H9 (cell line): ENCODE measurements around the gene TMEM119. TPM values are rescaled to one million over a fixed set of nuclear protein-coding genes. Genes with fewer than 3 reads are reported as not detected.
"Not testable (repeated sequence)": the region's sequence is repeated elsewhere in the genome, so short reads cannot be mapped to it uniquely, and the experiment has no call there.

Experiments used
- DNase-seq: peaks from one replicate; pipeline ENCODE4 v3.0.0-alpha.2; 2017
- H2AFZ ChIP-seq: one replicate; pipeline ENCODE4 v1.6.1; 2013; ENCODE audit warnings: mild to moderate bottlenecking, low read length, control low read depth, moderate library complexity
- H2AK5ac ChIP-seq: 2 replicates; pipeline ENCODE4 v1.6.1; 2013; ENCODE audit warnings: low read length, control low read depth, mixed read lengths; ENCODE audit not compliant: insufficient read length
- H2BK120ac ChIP-seq: one replicate; pipeline ENCODE4 v1.6.1; 2013; ENCODE audit warnings: low read depth, mild to moderate bottlenecking, low read length, control low read depth, inconsistent platforms; ENCODE audit not compliant: poor library complexity, severe bottlenecking
- H2BK12ac ChIP-seq: 2 replicates; pipeline ENCODE4 v1.6.1; 2013; ENCODE audit warnings: low read length, control low read depth, mixed read lengths, low read depth; ENCODE audit not compliant: insufficient read length
- H2BK15ac ChIP-seq: 2 replicates; pipeline ENCODE4 v1.6.1; 2013; ENCODE audit warnings: low read depth, low read length, control low read depth
- H2BK20ac ChIP-seq: one replicate; pipeline ENCODE4 v1.6.1; 2013; ENCODE audit warnings: low read depth, mild to moderate bottlenecking, low read length, control low read depth, inconsistent platforms; ENCODE audit not compliant: poor library complexity, severe bottlenecking
- H2BK5ac ChIP-seq: 2 replicates; pipeline ENCODE4 v1.6.1; 2013; ENCODE audit warnings: low read length, control low read depth, mixed read lengths; ENCODE audit not compliant: insufficient read length
- H3K14ac ChIP-seq: 2 replicates; pipeline ENCODE4 v1.6.1; 2013; ENCODE audit warnings: low read length, control low read depth; ENCODE audit not compliant: insufficient read depth
- H3K18ac ChIP-seq: 2 replicates; pipeline ENCODE4 v1.6.1; 2013; ENCODE audit warnings: low read depth, mild to moderate bottlenecking, mixed read lengths, low read length, control low read depth; ENCODE audit not compliant: insufficient read length
- H3K23ac ChIP-seq: 2 replicates; pipeline ENCODE4 v1.6.1; 2013; ENCODE audit warnings: low read length, control low read depth, mixed read lengths, low read depth; ENCODE audit not compliant: insufficient read length
- H3K23me2 ChIP-seq: 2 replicates; pipeline ENCODE4 v1.6.1; 2013; ENCODE audit warnings: low read depth, mild to moderate bottlenecking, mixed read lengths, low read length, control low read depth; ENCODE audit not compliant: insufficient read length, poor library complexity, severe bottlenecking
- H3K27ac ChIP-seq: 2 replicates; pipeline ENCODE4 v1.5.1; 2013; ENCODE audit warnings: low read length, control low read depth, mixed read lengths, low read depth; ENCODE audit not compliant: insufficient read length
- H3K27me3 ChIP-seq: 2 replicates; pipeline ENCODE4 v1.6.1; 2013; ENCODE audit warnings: low read length, control low read depth, inconsistent platforms; ENCODE audit not compliant: insufficient read depth
- H3K4ac ChIP-seq: 2 replicates; pipeline ENCODE4 v1.6.1; 2013; ENCODE audit warnings: low read depth, mild to moderate bottlenecking, control low read depth, inconsistent platforms, low read length, moderate library complexity
- H3K4me1 ChIP-seq: 2 replicates; pipeline ENCODE4 v1.6.1; 2013; ENCODE audit warnings: low read length, control low read depth, inconsistent platforms; ENCODE audit not compliant: insufficient read depth
- H3K4me2 ChIP-seq: 2 replicates; pipeline ENCODE4 v1.6.1; 2013; ENCODE audit warnings: low read length, control low read depth, mixed read lengths; ENCODE audit not compliant: insufficient read length, insufficient read depth
- H3K56ac ChIP-seq: 2 replicates; pipeline ENCODE4 v1.6.1; 2013; ENCODE audit warnings: low read depth, mild to moderate bottlenecking, mixed read lengths, low read length, control low read depth; ENCODE audit not compliant: insufficient read length
- H3K79me1 ChIP-seq: 2 replicates; pipeline ENCODE4 v1.6.1; 2013; ENCODE audit warnings: low read depth, mild to moderate bottlenecking, moderate library complexity, low read length, control low read depth, inconsistent platforms; ENCODE audit not compliant: insufficient read depth, poor library complexity, severe bottlenecking
- H3K79me2 ChIP-seq: 2 replicates; pipeline ENCODE4 v1.6.1; 2013; ENCODE audit warnings: low read length, control low read depth, inconsistent platforms; ENCODE audit not compliant: insufficient read depth
- H3K9ac ChIP-seq: 2 replicates; pipeline ENCODE4 v1.6.1; 2013; ENCODE audit warnings: low read length, control low read depth, mixed read lengths; ENCODE audit not compliant: insufficient read length; ENCODE audit errors: extremely low read depth
- H3K9me3 ChIP-seq: one replicate; pipeline ENCODE4 v1.6.1; 2013; ENCODE audit warnings: low read depth, low read length, inconsistent platforms; ENCODE audit not compliant: control insufficient read depth
- H3T11ph ChIP-seq: one replicate; pipeline ENCODE4 v1.6.1; 2013; ENCODE audit warnings: mild to moderate bottlenecking, low read length, control low read depth, inconsistent platforms
- H4K20me1 ChIP-seq: one replicate; pipeline ENCODE4 v1.6.1; 2013; ENCODE audit not compliant: control insufficient read depth, insufficient read length, insufficient read depth
- H4K5ac ChIP-seq: 2 replicates; pipeline ENCODE4 v1.6.1; 2013; ENCODE audit warnings: low read depth, mild to moderate bottlenecking, mixed read lengths, low read length, control low read depth; ENCODE audit not compliant: insufficient read length
- H4K8ac ChIP-seq: replicated peaks from 2 replicates; pipeline ENCODE4 v1.6.1; 2013; ENCODE audit warnings: low read length, control low read depth, mixed read lengths, low read depth; ENCODE audit not compliant: insufficient read length
- H4K91ac ChIP-seq: 2 replicates; pipeline ENCODE4 v1.6.1; 2013; ENCODE audit warnings: low read depth, mild to moderate bottlenecking, moderate library complexity, mixed read lengths, low read length, control low read depth; ENCODE audit not compliant: insufficient read length
- H3K27ac Mint-ChIP-seq, 3 experiments: 2 replicates in 2 of 3; 3 replicates in 1 of 3; pipeline ENCODE4 v1.8.0; 2020 to 2021; ENCODE audit warnings: mixed read lengths in 3 of 3, mild to moderate bottlenecking in 1 of 3, moderate library complexity in 1 of 3
- H3K27me3 Mint-ChIP-seq: 2 replicates; pipeline ENCODE4 v1.8.0; 2021; ENCODE audit warnings: low read depth, mild to moderate bottlenecking, moderate library complexity, mixed read lengths
- H3K36me3 Mint-ChIP-seq, 3 experiments: 2 replicates in 2 of 3; 3 replicates in 1 of 3; pipeline ENCODE4 v1.8.0; 2020 to 2021; ENCODE audit warnings: low read depth in 3 of 3, mixed read lengths in 3 of 3; ENCODE audit not compliant: insufficient read depth in 1 of 3
- H3K4me1 Mint-ChIP-seq, 2 experiments: 2 replicates each; pipeline ENCODE4 v1.8.0; 2020; ENCODE audit warnings: mixed read lengths in 2 of 2
- H3K4me3 Mint-ChIP-seq, 2 experiments: 2 replicates in 1 of 2; 3 replicates in 1 of 2; pipeline ENCODE4 v1.8.0; 2020 to 2021; ENCODE audit warnings: mild to moderate bottlenecking in 2 of 2, mixed read lengths in 2 of 2, moderate library complexity in 1 of 2
- H3K9me3 Mint-ChIP-seq, 2 experiments: 2 replicates in 1 of 2; 3 replicates in 1 of 2; pipeline ENCODE4 v1.8.0; 2020; ENCODE audit warnings: mild to moderate bottlenecking in 2 of 2, mixed read lengths in 2 of 2, moderate library complexity in 1 of 2
- WGBS: extraction: QIAGEN DNeasy Blood & Tissue Kit; methylation state at CpG from one replicate; pipeline ENCODE4 v1.1.7; 2013; ENCODE audit warnings: missing lambda C conversion rate, low lambda C conversion rate, mixed read lengths; ENCODE audit not compliant: insufficient read length; ENCODE audit errors: extremely low coverage; 5-methylcytosine and 5-hydroxymethylcytosine counted together
- total RNA-seq: library from RNA; stranded (reverse); gene quantifications from 2 replicates; pipeline ENCODE4 v1.2.1, GENCODE V29; 2021
- TF ChIP-seq, protein P1 (sequence below): fragments of 200-600 bp; sonication (generic); conservative IDR thresholded peaks from 3 replicates; pipeline ENCODE4 v1.8.0; 2021; ENCODE audit warnings: antibody characterized with exemption, mild to moderate bottlenecking

Gene TMEM119
- total RNA-seq, 1 experiment from 2014 or later, result not detected

DNA sequence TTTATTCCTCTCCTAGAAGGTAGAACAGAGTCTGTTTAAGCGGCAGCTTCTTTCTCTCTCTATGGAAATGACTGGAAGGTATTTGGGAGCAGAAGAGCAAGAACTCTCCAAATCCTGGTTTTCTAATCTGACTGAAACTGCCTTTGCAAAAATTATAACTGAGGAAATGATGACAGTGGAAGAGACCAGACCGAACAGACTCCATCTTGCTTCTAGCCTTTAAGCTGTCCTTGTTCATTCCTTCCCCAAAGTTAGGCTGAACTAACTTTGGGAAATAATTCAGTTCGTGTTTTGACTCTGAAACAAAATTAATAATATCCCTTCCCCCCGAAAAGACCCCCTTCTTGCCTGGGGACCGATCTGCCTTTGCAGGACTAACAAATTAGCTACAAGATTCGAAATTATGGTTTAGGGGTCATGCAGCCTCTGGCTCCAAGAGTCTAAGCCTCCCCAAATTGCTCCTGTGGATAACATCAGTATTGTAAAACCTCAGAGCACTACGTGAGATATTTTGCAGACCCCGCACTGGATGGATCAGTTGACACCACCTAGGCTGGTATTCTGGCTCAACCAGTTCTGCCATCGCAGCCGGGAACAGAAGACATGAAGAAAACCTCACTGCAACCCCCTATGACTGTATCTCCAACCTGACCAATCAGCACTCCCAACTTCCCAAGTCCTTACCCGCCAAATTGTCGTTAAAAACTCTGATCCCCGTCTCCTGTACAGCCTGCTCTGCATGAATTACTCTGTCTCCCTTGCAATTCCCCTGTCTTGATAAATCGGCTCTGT lies 21.7 kb upstream of the TMEM119 start:
- Mint-ChIP-seq H3K9me3 (peaks cover 4 to 5% of the 10 kb centered on the region in 2 experiments; a peak in 3 of 5 replicates), H3K27me3 (no peaks in the 10 kb centered on the region; the same call in 1 of the 2 replicates), H3K4me3 (no peak overlapping the region), H3K36me3 (peaks cover 0 to 2% (median 0%) of the 10 kb centered on the region in 3 experiments; a peak in 2 of 7 replicates), H3K27ac (peak overlapping the region; percentile 2 to 40 (median 13); a peak in 2 of 7 replicates), H3K4me1 (peaks cover 25 to 26% of the 10 kb centered on the region in 2 experiments)
- no peaks in the 10 kb centered on the region for H3K79me2 ChIP-seq
- no CpG with 5 or more reads among the region's 14 CpGs for WGBS
- H3K27me3 ChIP-seq, result no peaks in the 10 kb centered on the region
- no peaks in the 10 kb centered on the region for H3K9me3 ChIP-seq
- H2AFZ ChIP-seq, result no peak overlapping the region
- no peaks in the 10 kb centered on the region; the same call in 1 of the 2 replicates for H3K4me1 ChIP-seq
- H3K56ac ChIP-seq, result no peak overlapping the region
- H4K8ac ChIP-seq, result no peak overlapping the region
- no peaks in the 10 kb centered on the region for H3K79me1 ChIP-seq
- DNase-seq, result no peak
- no peak overlapping the region for H3K27ac ChIP-seq
- H2AK5ac ChIP-seq, result no peak overlapping the region
- no peak overlapping the region for H3K18ac ChIP-seq
- H2BK20ac ChIP-seq, result no peak overlapping the region
- TF ChIP-seq, protein P1, sequence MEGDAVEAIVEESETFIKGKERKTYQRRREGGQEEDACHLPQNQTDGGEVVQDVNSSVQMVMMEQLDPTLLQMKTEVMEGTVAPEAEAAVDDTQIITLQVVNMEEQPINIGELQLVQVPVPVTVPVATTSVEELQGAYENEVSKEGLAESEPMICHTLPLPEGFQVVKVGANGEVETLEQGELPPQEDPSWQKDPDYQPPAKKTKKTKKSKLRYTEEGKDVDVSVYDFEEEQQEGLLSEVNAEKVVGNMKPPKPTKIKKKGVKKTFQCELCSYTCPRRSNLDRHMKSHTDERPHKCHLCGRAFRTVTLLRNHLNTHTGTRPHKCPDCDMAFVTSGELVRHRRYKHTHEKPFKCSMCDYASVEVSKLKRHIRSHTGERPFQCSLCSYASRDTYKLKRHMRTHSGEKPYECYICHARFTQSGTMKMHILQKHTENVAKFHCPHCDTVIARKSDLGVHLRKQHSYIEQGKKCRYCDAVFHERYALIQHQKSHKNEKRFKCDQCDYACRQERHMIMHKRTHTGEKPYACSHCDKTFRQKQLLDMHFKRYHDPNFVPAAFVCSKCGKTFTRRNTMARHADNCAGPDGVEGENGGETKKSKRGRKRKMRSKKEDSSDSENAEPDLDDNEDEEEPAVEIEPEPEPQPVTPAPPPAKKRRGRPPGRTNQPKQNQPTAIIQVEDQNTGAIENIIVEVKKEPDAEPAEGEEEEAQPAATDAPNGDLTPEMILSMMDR, result no peak
- no peak overlapping the region for H2BK120ac ChIP-seq
- H2BK12ac ChIP-seq, result no peak overlapping the region
- no peak overlapping the region for H2BK5ac ChIP-seq
- H4K91ac ChIP-seq, result no peak overlapping the region
- H3K14ac ChIP-seq, result no peak overlapping the region
- no peak overlapping the region for H3K9ac ChIP-seq
- H3T11ph ChIP-seq, result no peak overlapping the region
- H4K5ac ChIP-seq, result no peak overlapping the region
- no peak overlapping the region for H3K23ac ChIP-seq
- no peak overlapping the region for H3K4ac ChIP-seq
- peaks cover 4% of the 10 kb centered on the region for H4K20me1 ChIP-seq
- no peak overlapping the region for H3K4me2 ChIP-seq
- no peaks in the 10 kb centered on the region for H3K23me2 ChIP-seq
- H2BK15ac ChIP-seq, result no peak overlapping the region

DNA sequence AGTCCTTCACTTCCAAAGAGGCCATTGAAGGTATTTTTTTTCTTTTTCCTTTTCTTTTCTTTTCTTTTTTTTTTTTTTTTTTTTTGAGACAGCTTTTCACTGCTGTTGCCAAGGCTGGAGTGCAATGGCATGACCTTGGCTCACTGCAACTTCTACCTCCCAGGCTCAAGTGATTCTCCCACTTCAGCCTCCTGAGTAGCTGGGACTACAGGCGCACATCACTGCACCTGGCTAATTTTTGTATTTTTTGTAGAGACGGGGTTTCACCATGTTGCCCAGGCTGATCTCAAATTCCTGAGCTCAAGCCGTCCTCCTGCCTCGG lies 21.0 kb upstream of the TMEM119 start:
- not testable (repeated sequence) for H3K9ac ChIP-seq, H3K9me3 ChIP-seq, H3K79me1 ChIP-seq, H4K91ac ChIP-seq, H2BK120ac ChIP-seq, H3K14ac ChIP-seq, H3K23ac ChIP-seq, H3K18ac ChIP-seq, H4K5ac ChIP-seq, H4K8ac ChIP-seq, H2AK5ac ChIP-seq, DNase-seq, H2BK12ac ChIP-seq, H3K79me2 ChIP-seq, H3K36me3 Mint-ChIP-seq, H3K27ac ChIP-seq, H3K56ac ChIP-seq, H4K20me1 ChIP-seq, H3K4me1 ChIP-seq, H3K23me2 ChIP-seq, H2BK5ac ChIP-seq, H3T11ph ChIP-seq, H3K27me3 Mint-ChIP-seq, H3K9me3 Mint-ChIP-seq, H3K27me3 ChIP-seq, H3K4me3 Mint-ChIP-seq, H2AFZ ChIP-seq, H3K4me2 ChIP-seq, H2BK15ac ChIP-seq, H3K4ac ChIP-seq, H2BK20ac ChIP-seq
- peaks cover 25 to 26% of the 10 kb centered on the region in 2 experiments for H3K4me1 Mint-ChIP-seq
- no CpG with 5 or more reads among the region's 4 CpGs for WGBS
- H3K27ac Mint-ChIP-seq, result peak overlapping the region in 1 of 3 experiments; percentile 16; a peak in 1 of 7 replicates
